ENCODE results near the gene PSMF1. TPM values are rescaled to one million over a fixed set of nuclear protein-coding genes. Genes with fewer than 3 reads are reported as not detected.

The PSMF1 gene
- total and polyA plus RNA-seq, 2 of the 13 experiments (the other 11 are each of a cell fraction or from before 2014, with no cell fraction given) = 82.5 to 86.0 TPM

DNA sequence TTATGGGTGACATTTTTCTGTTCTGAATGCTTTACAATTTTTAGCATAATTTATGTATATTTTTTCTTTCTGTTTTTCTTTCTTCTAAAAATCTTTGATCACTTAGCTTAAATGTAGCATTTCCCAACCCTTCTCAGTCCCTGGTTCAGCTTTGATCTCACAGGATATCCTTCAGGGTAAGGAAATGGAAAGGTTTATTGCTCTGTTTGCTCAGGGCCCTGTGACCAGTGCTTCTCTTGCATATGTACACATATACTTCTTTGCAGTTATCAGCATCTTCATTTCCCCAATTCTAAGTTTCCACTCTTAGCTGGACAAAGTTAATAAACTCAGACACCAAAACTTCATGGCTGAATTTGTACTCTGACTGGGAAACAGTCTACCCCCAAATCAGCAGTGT is 35.8 kb downstream of the PSMF1 start:
- CTCF ChIA-PET (ENCODE audit: low intra/inter-chr PET ratio, low total read pairs) = no interaction called here
- H3K4me1 ChIP-seq (ENCODE audit: insufficient read depth, low read length) = peaks cover 11% of the 10 kb centered on the region
- POLR2A ChIA-PET = no interaction called here
- H3K27ac ChIP-seq (ENCODE audit: extremely low read length, insufficient read depth, low read length) = no peak overlapping the region
- peaks cover 31 to 69% of the 10 kb centered on the region in 2 experiments for H3K36me3 ChIP-seq (replicated peaks in 1 of 2; ENCODE audit: control insufficient read depth in 1 of 2, insufficient read depth in 2 of 2, low read length in 2 of 2)
- FAIRE-seq (no peak), ATAC-seq (no peak), DNase-seq (ENCODE audit: low spot score) (no peak)
- H3K4me2 ChIP-seq (ENCODE audit: low read depth, low read length) = no peak overlapping the region
- no peak overlapping the region for H3K9ac ChIP-seq (ENCODE audit: insufficient read depth, low read depth, low read length)
- no peaks in the 10 kb centered on the region for H3K27me3 ChIP-seq (ENCODE audit: control insufficient read depth in 1 of 2, insufficient read depth in 2 of 2, low read length in 2 of 2)
- no peak for TF ChIP-seq SOX13 (IDR thresholded peaks at IDR 0.05)
- TF ChIP-seq SOX13 (CRISPR knock-in tag; conservative IDR thresholded peaks at IDR 0.05 in 1 of 2, IDR thresholded peaks at IDR 0.05 in 1 of 2) = no peak
- TF ChIP-seq SIX1 (CRISPR knock-in tag; IDR thresholded peaks at IDR 0.05; ENCODE audit: borderline replicate concordance) = no peak
- TF ChIP-seq, protein P1, sequence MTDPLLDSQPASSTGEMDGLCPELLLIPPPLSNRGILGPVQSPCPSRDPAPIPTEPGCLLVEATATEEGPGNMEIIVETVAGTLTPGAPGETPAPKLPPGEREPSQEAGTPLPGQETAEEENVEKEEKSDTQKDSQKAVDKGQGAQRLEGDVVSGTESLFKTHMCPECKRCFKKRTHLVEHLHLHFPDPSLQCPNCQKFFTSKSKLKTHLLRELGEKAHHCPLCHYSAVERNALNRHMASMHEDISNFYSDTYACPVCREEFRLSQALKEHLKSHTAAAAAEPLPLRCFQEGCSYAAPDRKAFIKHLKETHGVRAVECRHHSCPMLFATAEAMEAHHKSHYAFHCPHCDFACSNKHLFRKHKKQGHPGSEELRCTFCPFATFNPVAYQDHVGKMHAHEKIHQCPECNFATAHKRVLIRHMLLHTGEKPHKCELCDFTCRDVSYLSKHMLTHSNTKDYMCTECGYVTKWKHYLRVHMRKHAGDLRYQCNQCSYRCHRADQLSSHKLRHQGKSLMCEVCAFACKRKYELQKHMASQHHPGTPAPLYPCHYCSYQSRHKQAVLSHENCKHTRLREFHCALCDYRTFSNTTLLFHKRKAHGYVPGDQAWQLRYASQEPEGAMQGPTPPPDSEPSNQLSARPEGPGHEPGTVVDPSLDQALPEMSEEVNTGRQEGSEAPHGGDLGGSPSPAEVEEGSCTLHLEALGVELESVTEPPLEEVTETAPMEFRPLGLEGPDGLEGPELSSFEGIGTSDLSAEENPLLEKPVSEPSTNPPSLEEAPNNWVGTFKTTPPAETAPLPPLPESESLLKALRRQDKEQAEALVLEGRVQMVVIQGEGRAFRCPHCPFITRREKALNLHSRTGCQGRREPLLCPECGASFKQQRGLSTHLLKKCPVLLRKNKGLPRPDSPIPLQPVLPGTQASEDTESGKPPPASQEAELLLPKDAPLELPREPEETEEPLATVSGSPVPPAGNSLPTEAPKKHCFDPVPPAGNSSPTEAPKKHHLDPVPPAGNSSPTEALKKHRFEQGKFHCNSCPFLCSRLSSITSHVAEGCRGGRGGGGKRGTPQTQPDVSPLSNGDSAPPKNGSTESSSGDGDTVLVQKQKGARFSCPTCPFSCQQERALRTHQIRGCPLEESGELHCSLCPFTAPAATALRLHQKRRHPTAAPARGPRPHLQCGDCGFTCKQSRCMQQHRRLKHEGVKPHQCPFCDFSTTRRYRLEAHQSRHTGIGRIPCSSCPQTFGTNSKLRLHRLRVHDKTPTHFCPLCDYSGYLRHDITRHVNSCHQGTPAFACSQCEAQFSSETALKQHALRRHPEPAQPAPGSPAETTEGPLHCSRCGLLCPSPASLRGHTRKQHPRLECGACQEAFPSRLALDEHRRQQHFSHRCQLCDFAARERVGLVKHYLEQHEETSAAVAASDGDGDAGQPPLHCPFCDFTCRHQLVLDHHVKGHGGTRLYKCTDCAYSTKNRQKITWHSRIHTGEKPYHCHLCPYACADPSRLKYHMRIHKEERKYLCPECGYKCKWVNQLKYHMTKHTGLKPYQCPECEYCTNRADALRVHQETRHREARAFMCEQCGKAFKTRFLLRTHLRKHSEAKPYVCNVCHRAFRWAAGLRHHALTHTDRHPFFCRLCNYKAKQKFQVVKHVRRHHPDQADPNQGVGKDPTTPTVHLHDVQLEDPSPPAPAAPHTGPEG (CRISPR knock-in tag; IDR thresholded peaks at IDR 0.05) = no peak
- TF ChIP-seq, protein P2, sequence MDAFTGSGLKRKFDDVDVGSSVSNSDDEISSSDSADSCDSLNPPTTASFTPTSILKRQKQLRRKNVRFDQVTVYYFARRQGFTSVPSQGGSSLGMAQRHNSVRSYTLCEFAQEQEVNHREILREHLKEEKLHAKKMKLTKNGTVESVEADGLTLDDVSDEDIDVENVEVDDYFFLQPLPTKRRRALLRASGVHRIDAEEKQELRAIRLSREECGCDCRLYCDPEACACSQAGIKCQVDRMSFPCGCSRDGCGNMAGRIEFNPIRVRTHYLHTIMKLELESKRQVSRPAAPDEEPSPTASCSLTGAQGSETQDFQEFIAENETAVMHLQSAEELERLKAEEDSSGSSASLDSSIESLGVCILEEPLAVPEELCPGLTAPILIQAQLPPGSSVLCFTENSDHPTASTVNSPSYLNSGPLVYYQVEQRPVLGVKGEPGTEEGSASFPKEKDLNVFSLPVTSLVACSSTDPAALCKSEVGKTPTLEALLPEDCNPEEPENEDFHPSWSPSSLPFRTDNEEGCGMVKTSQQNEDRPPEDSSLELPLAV (CRISPR knock-in tag; conservative IDR thresholded peaks at IDR 0.05; ENCODE audit: low read depth) = no peak
- no peak for TF ChIP-seq RELA (CRISPR knock-in tag; IDR thresholded peaks at IDR 0.05)
- TF ChIP-seq HIVEP1 (CRISPR knock-in tag; IDR thresholded peaks at IDR 0.05) = no peak
- no peak for TF ChIP-seq ZFYVE20 (CRISPR knock-in tag; IDR thresholded peaks at IDR 0.05; ENCODE audit: borderline replicate concordance, low read depth)
- TF ChIP-seq, protein P3, sequence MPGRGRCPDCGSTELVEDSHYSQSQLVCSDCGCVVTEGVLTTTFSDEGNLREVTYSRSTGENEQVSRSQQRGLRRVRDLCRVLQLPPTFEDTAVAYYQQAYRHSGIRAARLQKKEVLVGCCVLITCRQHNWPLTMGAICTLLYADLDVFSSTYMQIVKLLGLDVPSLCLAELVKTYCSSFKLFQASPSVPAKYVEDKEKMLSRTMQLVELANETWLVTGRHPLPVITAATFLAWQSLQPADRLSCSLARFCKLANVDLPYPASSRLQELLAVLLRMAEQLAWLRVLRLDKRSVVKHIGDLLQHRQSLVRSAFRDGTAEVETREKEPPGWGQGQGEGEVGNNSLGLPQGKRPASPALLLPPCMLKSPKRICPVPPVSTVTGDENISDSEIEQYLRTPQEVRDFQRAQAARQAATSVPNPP (CRISPR knock-in tag; IDR thresholded peaks at IDR 0.05) = no peak
- TF ChIP-seq, protein P4, sequence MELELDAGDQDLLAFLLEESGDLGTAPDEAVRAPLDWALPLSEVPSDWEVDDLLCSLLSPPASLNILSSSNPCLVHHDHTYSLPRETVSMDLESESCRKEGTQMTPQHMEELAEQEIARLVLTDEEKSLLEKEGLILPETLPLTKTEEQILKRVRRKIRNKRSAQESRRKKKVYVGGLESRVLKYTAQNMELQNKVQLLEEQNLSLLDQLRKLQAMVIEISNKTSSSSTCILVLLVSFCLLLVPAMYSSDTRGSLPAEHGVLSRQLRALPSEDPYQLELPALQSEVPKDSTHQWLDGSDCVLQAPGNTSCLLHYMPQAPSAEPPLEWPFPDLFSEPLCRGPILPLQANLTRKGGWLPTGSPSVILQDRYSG (CRISPR knock-in tag; IDR thresholded peaks at IDR 0.05) = no peak
- TF ChIP-seq, protein P5, sequence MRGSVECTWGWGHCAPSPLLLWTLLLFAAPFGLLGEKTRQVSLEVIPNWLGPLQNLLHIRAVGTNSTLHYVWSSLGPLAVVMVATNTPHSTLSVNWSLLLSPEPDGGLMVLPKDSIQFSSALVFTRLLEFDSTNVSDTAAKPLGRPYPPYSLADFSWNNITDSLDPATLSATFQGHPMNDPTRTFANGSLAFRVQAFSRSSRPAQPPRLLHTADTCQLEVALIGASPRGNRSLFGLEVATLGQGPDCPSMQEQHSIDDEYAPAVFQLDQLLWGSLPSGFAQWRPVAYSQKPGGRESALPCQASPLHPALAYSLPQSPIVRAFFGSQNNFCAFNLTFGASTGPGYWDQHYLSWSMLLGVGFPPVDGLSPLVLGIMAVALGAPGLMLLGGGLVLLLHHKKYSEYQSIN (CRISPR knock-in tag; IDR thresholded peaks at IDR 0.05; ENCODE audit: borderline replicate concordance) = no peak
- TF ChIP-seq, protein P6, sequence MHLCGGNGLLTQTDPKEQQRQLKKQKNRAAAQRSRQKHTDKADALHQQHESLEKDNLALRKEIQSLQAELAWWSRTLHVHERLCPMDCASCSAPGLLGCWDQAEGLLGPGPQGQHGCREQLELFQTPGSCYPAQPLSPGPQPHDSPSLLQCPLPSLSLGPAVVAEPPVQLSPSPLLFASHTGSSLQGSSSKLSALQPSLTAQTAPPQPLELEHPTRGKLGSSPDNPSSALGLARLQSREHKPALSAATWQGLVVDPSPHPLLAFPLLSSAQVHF (CRISPR knock-in tag; IDR thresholded peaks at IDR 0.05) = no peak
- TF ChIP-seq ZNF383 (CRISPR knock-in tag; IDR thresholded peaks at IDR 0.05; ENCODE audit: borderline replicate concordance) = no peak
- no peak for TF ChIP-seq RXRA (CRISPR knock-in tag; IDR thresholded peaks at IDR 0.05)
- no TSS peak for BruUV-seq (replicated peaks)
- in situ Hi-C loops (cut with HindIII; ENCODE audit: extremely low pct_ligation_motif_present, low pct_unique_long_range_greater_than_20kb) (no loop called here), intact Hi-C loops (cut with micrococcal nuclease; ENCODE audit: unreplicated experiment) (no loop called here)
- peaks cover 3% of the 10 kb centered on the region; the same call in 1 of the 2 replicates for H4K20me1 ChIP-seq (ENCODE audit: insufficient read depth, low read length)
- no peak overlapping the region for H2AFZ ChIP-seq (ENCODE audit: low read length)
- no peaks in the 10 kb centered on the region for H3K9me3 ChIP-seq (ENCODE audit: low read length)
- H3K4me3 ChIP-seq (replicated peaks in 1 of 3; ENCODE audit: insufficient read depth in 1 of 3, low read depth in 2 of 3, low read length in 3 of 3) = no peak overlapping the region
- no peaks in the 10 kb centered on the region for H3K79me2 ChIP-seq (ENCODE audit: insufficient read depth, low read length)
